Left colon (tissue), 2 donors: Measurements from ENCODE around the gene AKAP8L. TPM values are rescaled to one million over a fixed set of nuclear protein-coding genes. Genes with fewer than 3 reads are reported as not detected.
"Not testable (repeated sequence)": the region's sequence is repeated elsewhere in the genome, so short reads cannot be mapped to it uniquely, and the experiment has no call there.

ENCODE experiments used
- ATAC-seq: fragments of 200-7000 bp; cut with Tn5 transposase; one replicate; pipeline ENCODE4 v1.9.1; 2020; ENCODE audit warnings: mild to moderate bottlenecking, moderate library complexity
- DNase-seq, 2 donors: peaks; one replicate each; pipeline ENCODE4 v3.0.0-alpha.2; 2020
- intact Hi-C, 2 donors: fragments of 100-400 bp; cut with DNase I in 1 of 2; cut with micrococcal nuclease in 1 of 2; formaldehyde crosslinking; loops; one replicate each; pipeline versions ENCODE4 v1.11.2 to v1.14.0; 2022; cut with DNase I, micrococcal nuclease
- total RNA-seq, 2 donors: library from RNA; stranded (reverse); fragmentation: NEBNext Ultra II Directional; extraction: Animal tissue kit (Norgen Biotek cat#: 25700); gene quantifications; one replicate each; pipeline ENCODE4 v1.2.1, GENCODE V29; 2021
- donor health status: DM: no; HTN: no; CAD: no.
- donor health status: DM: yes; HTN: yes; CAD: no.

The AKAP8L gene
- total RNA-seq, 2 donors from 2014 or later: 63.4 to 75.1 TPM

GRCh38 chr19:15424692-15425272, 6.0 kb upstream of the AKAP8L start:
- ATAC-seq: no peak
- intact Hi-C loops: no loop called here
- DNase-seq: no peak

GRCh38 chr19:15424121-15424520, 5.3 kb upstream of the AKAP8L start:
- intact Hi-C loops: no loop called here
- DNase-seq: no peak
- no peak for ATAC-seq

GRCh38 chr19:15423130-15423529, 4.3 kb upstream of the AKAP8L start:
- intact Hi-C loops: no loop called here
- DNase-seq (no peak), ATAC-seq (no peak)

- no peak for DNase-seq
- intact Hi-C loops: no loop called here
- no peak for ATAC-seq
These were observed 3.7 kb upstream of the AKAP8L start for GRCh38 chr19:15422296-15423075.

GRCh38 chr19:15421721-15422260, 3.0 kb upstream of the AKAP8L start:
- intact Hi-C loops: no loop called here
- ATAC-seq (no peak), DNase-seq (no peak)

GRCh38 chr19:15421136-15421695, 2.4 kb upstream of the AKAP8L start:
- ATAC-seq: no peak
- intact Hi-C loops: no loop called here
- DNase-seq: no peak

- intact Hi-C loops: no loop called here
- no peak for ATAC-seq
- DNase-seq: no peak
These were observed 731 bp upstream of the AKAP8L start for GRCh38 chr19:15419413-15420025.

GRCh38 chr19:15418231-15418578, 583 bp downstream of the AKAP8L start:
- ATAC-seq: peak; percentile 7
- intact Hi-C loops: no loop called here

GRCh38 chr19:15417699-15418098, 1.1 kb downstream of the AKAP8L start:
- DNase-seq (no peak), ATAC-seq (no peak)
- intact Hi-C loops: no loop called here

More at GRCh38 chr19:15418231-15418578, 583 bp downstream of the AKAP8L start:
- DNase-seq: peak in 1 of 2 donors; percentile 34

GRCh38 chr19:15412832-15413231, 6.0 kb downstream of the AKAP8L start:
- intact Hi-C loops: no loop called here
- DNase-seq (no peak), ATAC-seq (no peak)

GRCh38 chr19:15411351-15411750, 7.4 kb downstream of the AKAP8L start:
- ATAC-seq, intact Hi-C loops, DNase-seq: not testable (repeated sequence)

- intact Hi-C loops: no loop called here
- ATAC-seq (no peak), DNase-seq (no peak)
These were observed 14.0 kb downstream of the AKAP8L start for GRCh38 chr19:15404780-15405211.

- DNase-seq: peak in 1 of 2 donors; percentile 45
- intact Hi-C loops: no loop called here
- peak; percentile 14 for ATAC-seq
These were observed 14.6 kb downstream of the AKAP8L start for GRCh38 chr19:15404097-15404779.

GRCh38 chr19:15403151-15403531, 15.6 kb downstream of the AKAP8L start:
- ATAC-seq (no peak), DNase-seq (no peak)
- intact Hi-C loops: no loop called here

GRCh38 chr19:15402411-15403150, 16.2 kb downstream of the AKAP8L start:
- ATAC-seq (no peak), DNase-seq (no peak)
- intact Hi-C loops: no loop called here

- ATAC-seq (no peak), DNase-seq (no peak)
- intact Hi-C loops: no loop called here
These were observed 17.4 kb downstream of the AKAP8L start for GRCh38 chr19:15401397-15401710.

- DNase-seq (no peak), ATAC-seq (no peak)
- intact Hi-C loops: no loop called here
These were observed 18.0 kb downstream of the AKAP8L start for GRCh38 chr19:15400521-15401396.

GRCh38 chr19:15399635-15400034, 19.2 kb downstream of the AKAP8L start:
- no peak for ATAC-seq
- DNase-seq: no peak
- intact Hi-C loops: no loop called here
